Left ventricle myocardium inferior (tissue), 1 donor: ENCODE measurements around the gene LIME1. TPM values are rescaled to one million over a fixed set of nuclear protein-coding genes. Genes with fewer than 3 reads are reported as not detected.
"Not testable (repeated sequence)": the region's sequence is repeated elsewhere in the genome, so short reads cannot be mapped to it uniquely, and the experiment has no call there.

Experiments
- DNase-seq: peaks from one replicate; pipeline ENCODE4 v3.0.0-alpha.2; 2020
- H3K27ac ChIP-seq: fragments of 200-600 bp; replicated peaks from 2 replicates; pipeline ENCODE4 v1.8.0; 2021
- H3K27me3 ChIP-seq: fragments of 200-600 bp; 2 replicates; pipeline ENCODE4 v1.8.0; 2021; ENCODE audit warnings: low read depth
- H3K36me3 ChIP-seq: fragments of 200-600 bp; 2 replicates; pipeline ENCODE4 v1.8.0; 2021
- H3K4me1 ChIP-seq: fragments of 200-600 bp; 2 replicates; pipeline ENCODE4 v1.8.0; 2021
- H3K4me3 ChIP-seq: fragments of 200-600 bp; 2 replicates; pipeline ENCODE4 v1.8.0; 2021; ENCODE audit warnings: mild to moderate bottlenecking, moderate library complexity
- H3K9me3 ChIP-seq: fragments of 200-600 bp; replicated peaks from 2 replicates; pipeline ENCODE4 v1.8.0; 2021
- CTCF ChIP-seq: fragments of 200-600 bp; IDR thresholded peaks from 2 replicates; pipeline ENCODE4 v1.8.0; 2021; ENCODE audit warnings: antibody characterized with exemption, mild to moderate bottlenecking, borderline replicate concordance
- intact Hi-C: fragments of 100-400 bp; cut with micrococcal nuclease; formaldehyde crosslinking; loops from one replicate; pipeline ENCODE4 v1.11.0; 2022
- total RNA-seq: library from RNA; stranded (reverse); fragmentation: NEBNext Ultra II Directional; extraction: Animal tissue kit (Norgen Biotek cat#: 25700); gene quantifications from one replicate; pipeline ENCODE4 v1.2.1, GENCODE V29; 2021
- donor health status: DM: no; HTN: yes; CAD: no; lungs with severe emphysema.

Gene LIME1
- total RNA-seq, 1 donor from 2014 or later: 3.4 TPM

GRCh38 chr20:63709149-63709527, 27.3 kb upstream of the LIME1 start:
- no peak for DNase-seq
- intact Hi-C loops: no loop called here
- no peaks in the 10 kb centered on the region for H3K27me3 ChIP-seq
- H3K4me3 ChIP-seq: peak overlapping the region; percentile 96
- H3K9me3 ChIP-seq: peaks cover 5% of the 10 kb centered on the region
- H3K4me1 ChIP-seq: peaks cover 39% of the 10 kb centered on the region
- H3K27ac ChIP-seq: no peak overlapping the region
- peaks cover 78% of the 10 kb centered on the region for H3K36me3 ChIP-seq
- no peak for TF ChIP-seq CTCF

GRCh38 chr20:63711085-63711645, 25.3 kb upstream of the LIME1 start:
- H3K4me1 ChIP-seq: peaks cover 31% of the 10 kb centered on the region
- no peak overlapping the region for H3K27ac ChIP-seq
- peaks cover 79% of the 10 kb centered on the region for H3K36me3 ChIP-seq
- intact Hi-C loops: no loop called here
- no peak overlapping the region for H3K4me3 ChIP-seq
- H3K9me3 ChIP-seq: peaks cover 23% of the 10 kb centered on the region
- no peaks in the 10 kb centered on the region for H3K27me3 ChIP-seq
- DNase-seq: no peak
- TF ChIP-seq CTCF: no peak

- Histone ChIP-seq H3K27me3 (no peaks in the 10 kb centered on the region), H3K4me1 (peaks cover 21% of the 10 kb centered on the region), H3K9me3 (peaks cover 24% of the 10 kb centered on the region), H3K36me3 (peaks cover 80% of the 10 kb centered on the region), H3K4me3 (no peak overlapping the region), H3K27ac (no peak overlapping the region)
- intact Hi-C loops: no loop called here
- no peak for TF ChIP-seq CTCF
- DNase-seq: no peak
These were observed 24.3 kb upstream of the LIME1 start for GRCh38 chr20:63712191-63712590.

GRCh38 chr20:63714858-63715257, 21.6 kb upstream of the LIME1 start:
- no peak for TF ChIP-seq CTCF
- no peak for DNase-seq
- peaks cover 40% of the 10 kb centered on the region for H3K9me3 ChIP-seq
- H3K27me3 ChIP-seq: no peaks in the 10 kb centered on the region
- no peaks in the 10 kb centered on the region for H3K4me1 ChIP-seq
- intact Hi-C loops: no loop called here
- H3K36me3 ChIP-seq: peaks cover 96% of the 10 kb centered on the region
- H3K4me3 ChIP-seq: no peak overlapping the region
- no peak overlapping the region for H3K27ac ChIP-seq

GRCh38 chr20:63718996-63719395, 17.5 kb upstream of the LIME1 start:
- TF ChIP-seq CTCF: no peak

GRCh38 chr20:63722967-63723622, 13.4 kb upstream of the LIME1 start:
- H3K9me3 ChIP-seq: peaks cover 37% of the 10 kb centered on the region
- H3K36me3 ChIP-seq: peaks cover 60% of the 10 kb centered on the region
- H3K27ac ChIP-seq, DNase-seq, H3K27me3 ChIP-seq, intact Hi-C loops, H3K4me1 ChIP-seq, H3K4me3 ChIP-seq: not testable (repeated sequence)

More at GRCh38 chr20:63718996-63719395, 17.5 kb upstream of the LIME1 start:
- peaks cover 77% of the 10 kb centered on the region for H3K36me3 ChIP-seq
- no peak overlapping the region for H3K4me3 ChIP-seq
- peaks cover 37% of the 10 kb centered on the region for H3K9me3 ChIP-seq
- H3K27ac ChIP-seq: no peak overlapping the region
- DNase-seq: no peak
- no peaks in the 10 kb centered on the region for H3K27me3 ChIP-seq
- no peaks in the 10 kb centered on the region for H3K4me1 ChIP-seq
- intact Hi-C loops: no loop called here

- intact Hi-C loops, H3K27me3 ChIP-seq, DNase-seq, H3K27ac ChIP-seq, H3K4me3 ChIP-seq, H3K9me3 ChIP-seq, H3K4me1 ChIP-seq: not testable (repeated sequence)
- peaks cover 36% of the 10 kb centered on the region for H3K36me3 ChIP-seq
These were observed 6.2 kb upstream of the LIME1 start for GRCh38 chr20:63730189-63730733.
